GM19240 (cell line): ENCODE results near the gene MAST1.
"Not testable (repeated sequence)": the region's sequence is repeated elsewhere in the genome, so short reads cannot be mapped to it uniquely, and the experiment has no call there.

Experiments
- DNase-seq: peaks from one replicate; pipeline ENCODE4 v3.0.0; 2011; ENCODE audit warnings: low spot score; ENCODE audit not compliant: insufficient read length

MAST1 gene

DNA sequence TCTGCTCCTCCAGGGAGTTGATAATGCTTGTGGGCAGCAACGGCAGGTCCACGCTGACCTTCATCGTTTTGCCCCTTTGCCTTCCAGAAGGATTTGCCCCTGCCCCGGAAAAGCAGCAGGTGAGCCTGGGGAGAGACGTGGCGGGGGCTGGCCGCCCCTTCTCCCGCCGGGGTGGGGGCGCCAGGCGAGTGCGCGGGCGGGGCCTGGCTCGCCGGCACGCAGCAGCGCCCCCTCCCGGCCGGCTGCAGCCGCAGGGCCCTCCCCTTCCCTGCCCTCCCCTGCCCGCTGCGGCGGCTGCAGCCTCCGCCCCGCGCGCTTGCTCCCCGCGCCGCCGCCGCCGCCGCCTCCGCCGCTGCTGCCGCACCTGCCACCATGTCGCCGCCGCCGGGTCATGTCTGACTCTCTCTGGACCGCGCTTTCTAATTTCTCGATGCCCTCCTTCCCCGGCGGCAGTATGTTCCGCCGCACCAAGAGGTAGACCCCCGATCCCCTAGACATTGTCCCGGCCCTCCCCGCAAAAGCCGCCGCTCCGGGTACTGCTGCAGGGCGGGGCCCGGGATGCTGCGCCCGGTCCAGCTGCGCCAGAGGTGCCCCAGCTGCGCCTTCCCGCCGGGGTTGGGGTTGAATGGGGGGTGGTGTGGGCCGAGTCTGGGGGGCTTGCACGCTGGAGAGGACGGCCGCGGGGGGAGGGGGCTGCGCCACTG lies at the start of gene MAST1:
Gene MAST1 (plus strand): TSS at position 334 of the 704 bp plus-strand sequence. CDS start 58 bp downstream, at position 392.
- no peak for DNase-seq

DNA sequence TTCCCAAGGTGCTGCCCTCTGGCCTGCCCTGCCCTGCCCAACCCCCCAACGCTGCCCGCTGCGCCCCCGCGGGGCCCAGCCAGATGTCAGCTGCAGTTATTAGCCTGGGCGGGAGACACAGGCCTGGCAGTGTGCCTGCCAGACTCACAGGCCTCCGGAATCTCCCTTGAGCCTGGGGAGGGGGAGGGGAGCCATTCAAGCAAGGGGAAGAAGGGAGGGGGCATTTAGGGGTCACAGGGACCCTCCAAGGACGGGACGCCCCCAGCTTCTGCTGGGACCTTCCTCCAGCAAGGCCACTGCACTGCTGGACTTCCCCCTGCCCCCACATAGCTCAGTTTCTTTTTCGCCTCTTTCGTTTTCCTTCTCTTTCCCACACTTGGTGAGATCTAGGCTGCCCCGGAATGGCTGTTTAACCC lies 49.6 kb upstream of the MAST1 start:
- no peak for DNase-seq

DNA sequence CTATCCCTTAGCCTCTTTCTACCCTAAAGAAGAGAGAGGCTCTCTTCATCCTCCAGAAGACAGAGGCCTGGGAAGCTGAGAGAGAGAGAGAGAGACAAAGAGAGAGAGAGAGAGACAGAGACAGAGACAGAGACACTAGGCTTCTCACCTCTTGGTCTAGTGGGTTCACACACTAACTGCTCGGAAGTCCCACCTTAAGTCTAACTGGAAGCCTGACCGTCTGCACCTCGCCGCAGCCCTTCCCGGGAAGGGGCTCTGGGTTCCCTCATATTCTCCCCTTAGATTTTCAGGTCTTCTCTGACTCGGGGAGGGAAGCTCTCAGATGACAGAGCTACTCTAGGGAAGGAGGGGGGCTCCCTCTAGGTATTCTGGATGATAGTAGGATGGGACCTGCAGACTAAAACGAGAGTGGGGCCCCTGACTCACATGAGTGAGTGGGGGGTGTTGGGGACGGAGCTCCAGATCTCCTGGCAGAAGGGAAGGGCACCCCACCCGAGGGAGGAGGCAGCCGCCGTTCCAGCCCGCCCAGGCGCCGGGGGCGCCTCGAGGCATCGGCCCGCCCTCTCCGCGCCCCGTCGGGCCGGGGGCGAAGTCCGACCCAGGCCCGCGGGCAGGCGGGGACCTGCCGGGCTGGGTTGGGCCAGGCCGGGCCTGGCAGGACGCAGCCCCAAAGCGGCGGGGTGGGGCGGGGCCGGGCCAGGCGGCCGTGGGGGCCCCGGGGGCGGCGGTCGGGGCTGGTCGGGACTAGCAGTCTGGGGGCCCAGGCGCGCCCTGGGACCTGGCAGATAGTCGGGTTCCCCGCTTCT lies 49.0 kb upstream of the MAST1 start:
- DNase-seq: no peak

DNA sequence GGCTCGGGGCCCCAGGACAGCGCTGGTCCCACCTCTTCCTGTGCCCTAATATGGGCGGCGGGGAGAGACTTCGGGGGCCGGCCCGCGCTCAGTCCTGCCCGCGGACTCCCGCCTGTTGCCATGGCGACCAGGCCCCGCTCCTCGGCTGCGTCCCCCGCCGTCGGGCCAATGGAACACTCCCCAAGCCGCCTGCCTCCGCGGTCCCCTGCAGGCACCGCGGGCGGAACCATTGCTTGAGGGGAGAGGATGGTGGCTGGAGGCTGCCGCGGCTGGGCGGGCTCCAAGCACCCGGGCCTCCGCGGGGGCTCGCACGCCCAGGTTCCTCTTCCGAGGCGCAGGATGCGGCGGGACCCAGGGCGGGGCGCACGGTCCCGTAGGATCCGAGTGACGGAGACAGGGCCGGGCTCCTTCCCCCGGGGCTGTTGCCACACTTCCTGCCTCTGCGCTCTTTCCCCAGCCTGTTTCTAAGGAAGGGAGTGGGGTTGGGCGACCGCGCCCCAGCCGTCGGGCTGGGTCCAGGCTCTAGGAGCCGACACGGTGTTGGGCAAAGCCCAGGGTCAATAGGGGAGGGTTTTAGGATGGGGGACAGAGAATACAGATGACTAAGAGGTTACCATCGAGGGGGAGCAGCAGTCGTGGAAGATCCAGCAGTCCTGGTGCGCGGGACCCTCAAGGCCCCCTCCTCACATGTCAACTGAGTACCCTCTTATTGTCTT lies 48.3 kb upstream of the MAST1 start:
- no peak for DNase-seq

DNA sequence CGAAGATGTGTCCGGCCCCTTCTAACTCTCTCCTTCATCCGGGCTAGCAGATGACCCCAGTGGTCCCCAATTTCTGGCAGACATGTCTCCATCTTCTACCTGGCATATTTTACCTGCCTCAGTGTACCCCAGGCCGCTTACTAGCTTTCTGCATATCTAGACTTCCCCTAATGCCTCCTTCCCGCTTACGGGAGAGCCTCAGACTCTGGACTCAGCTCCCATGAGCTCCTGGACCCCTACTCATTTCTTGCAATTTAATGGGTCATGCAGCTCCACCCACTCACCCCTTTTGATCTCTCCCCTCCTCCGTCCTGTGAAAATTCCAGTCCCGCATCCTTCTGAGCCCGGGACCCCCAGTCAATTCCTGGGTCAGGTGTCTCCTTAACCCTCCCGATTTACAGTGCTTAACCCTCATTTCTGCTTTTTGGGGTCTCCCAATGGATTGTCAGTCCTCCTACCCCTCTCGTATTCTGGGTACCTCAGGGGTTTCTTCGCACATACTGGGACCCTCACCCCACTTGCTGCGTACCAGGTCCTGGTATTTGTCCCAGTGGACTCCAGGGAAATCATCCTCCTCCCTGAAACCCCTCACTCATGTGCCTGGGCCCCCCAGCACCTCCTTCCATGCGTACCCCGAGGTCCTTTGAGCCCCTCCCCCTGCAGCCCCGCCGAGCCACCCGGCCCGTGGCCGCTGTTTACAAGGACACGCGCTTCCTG lies 47.5 kb upstream of the MAST1 start:
- DNase-seq: no peak

DNA sequence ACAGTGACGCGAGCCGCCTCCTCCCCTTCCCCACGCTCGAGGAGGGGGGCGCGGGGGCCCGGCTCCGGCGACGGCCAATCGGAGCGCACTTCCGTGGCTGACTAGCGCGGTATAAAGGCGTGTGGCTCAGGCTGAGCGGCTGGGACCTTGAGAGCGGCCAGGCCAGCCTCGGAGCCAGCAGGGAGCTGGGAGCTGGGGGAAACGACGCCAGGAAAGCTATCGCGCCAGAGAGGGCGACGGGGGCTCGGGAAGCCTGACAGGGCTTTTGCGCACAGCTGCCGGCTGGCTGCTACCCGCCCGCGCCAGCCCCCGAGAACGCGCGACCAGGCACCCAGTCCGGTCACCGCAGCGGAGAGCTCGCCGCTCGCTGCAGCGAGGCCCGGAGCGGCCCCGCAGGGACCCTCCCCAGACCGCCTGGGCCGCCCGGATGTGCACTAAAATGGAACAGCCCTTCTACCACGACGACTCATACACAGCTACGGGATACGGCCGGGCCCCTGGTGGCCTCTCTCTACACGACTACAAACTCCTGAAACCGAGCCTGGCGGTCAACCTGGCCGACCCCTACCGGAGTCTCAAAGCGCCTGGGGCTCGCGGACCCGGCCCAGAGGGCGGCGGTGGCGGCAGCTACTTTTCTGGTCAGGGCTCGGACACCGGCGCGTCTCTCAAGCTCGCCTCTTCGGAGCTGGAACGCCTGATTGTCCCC lies 46.8 kb upstream of the MAST1 start, which contains the start of gene JUNB:
Gene JUNB (plus strand): TSS at position 142 of the 706 bp plus-strand sequence. CDS start 286 bp downstream, at position 428.
- no peak for DNase-seq

DNA sequence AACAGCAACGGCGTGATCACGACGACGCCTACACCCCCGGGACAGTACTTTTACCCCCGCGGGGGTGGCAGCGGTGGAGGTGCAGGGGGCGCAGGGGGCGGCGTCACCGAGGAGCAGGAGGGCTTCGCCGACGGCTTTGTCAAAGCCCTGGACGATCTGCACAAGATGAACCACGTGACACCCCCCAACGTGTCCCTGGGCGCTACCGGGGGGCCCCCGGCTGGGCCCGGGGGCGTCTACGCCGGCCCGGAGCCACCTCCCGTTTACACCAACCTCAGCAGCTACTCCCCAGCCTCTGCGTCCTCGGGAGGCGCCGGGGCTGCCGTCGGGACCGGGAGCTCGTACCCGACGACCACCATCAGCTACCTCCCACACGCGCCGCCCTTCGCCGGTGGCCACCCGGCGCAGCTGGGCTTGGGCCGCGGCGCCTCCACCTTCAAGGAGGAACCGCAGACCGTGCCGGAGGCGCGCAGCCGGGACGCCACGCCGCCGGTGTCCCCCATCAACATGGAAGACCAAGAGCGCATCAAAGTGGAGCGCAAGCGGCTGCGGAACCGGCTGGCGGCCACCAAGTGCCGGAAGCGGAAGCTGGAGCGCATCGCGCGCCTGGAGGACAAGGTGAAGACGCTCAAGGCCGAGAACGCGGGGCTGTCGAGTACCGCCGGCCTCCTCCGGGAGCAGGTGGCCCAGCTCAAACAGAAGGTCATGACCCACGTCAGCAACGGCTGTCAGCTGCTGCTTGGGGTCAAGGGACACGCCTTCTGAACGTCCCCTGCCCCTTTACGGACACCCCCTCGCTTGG lies 46.1 kb upstream of the MAST1 start:
- no peak for DNase-seq

DNA sequence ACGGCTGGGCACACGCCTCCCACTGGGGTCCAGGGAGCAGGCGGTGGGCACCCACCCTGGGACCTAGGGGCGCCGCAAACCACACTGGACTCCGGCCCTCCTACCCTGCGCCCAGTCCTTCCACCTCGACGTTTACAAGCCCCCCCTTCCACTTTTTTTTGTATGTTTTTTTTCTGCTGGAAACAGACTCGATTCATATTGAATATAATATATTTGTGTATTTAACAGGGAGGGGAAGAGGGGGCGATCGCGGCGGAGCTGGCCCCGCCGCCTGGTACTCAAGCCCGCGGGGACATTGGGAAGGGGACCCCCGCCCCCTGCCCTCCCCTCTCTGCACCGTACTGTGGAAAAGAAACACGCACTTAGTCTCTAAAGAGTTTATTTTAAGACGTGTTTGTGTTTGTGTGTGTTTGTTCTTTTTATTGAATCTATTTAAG lies 45.4 kb upstream of the MAST1 start:
- DNase-seq: no peak

DNA sequence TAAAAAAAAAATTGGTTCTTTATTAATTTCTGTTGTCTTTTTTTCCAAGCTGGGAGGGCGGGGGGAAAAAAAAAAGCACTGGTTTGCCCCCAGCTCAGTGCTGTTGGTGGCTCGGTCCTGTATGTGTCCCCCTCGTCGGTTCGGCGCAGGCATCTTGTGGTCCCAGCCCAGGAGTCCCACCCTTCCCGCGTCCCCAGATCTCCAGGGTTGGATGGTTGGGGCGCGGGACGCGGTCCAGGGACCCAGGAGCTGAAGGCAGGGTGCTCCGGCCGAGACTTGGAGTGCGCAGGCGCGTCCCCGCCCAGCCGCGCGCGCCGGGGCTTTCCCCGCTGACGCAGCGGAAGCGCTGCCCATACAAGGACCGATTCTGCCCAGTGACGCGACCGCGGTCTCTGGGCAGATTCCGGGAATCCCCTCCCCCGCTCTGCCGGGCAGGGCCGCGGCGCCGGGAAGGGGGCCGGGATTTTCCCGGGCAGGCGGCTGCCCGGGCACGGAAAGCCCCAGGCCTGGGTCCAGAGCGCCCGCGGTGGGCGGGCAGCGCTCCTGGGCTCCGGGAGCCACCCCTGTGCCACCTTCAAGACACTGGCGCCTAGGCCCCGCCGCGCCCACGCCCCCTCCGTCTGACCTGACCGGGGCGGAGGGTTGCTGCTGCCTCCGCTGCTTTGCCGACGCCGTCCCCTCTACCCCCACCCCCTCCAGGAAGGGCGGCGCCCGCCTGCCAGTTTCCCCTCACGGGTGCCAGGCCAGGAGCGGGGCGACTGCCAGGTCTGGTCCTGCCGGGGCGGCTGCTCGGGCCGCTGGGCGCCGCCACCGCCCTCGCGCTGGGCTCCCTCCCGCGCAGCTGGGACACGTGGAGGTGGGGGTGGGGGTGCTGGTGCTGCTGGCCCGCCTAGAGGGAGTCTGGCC lies 44.8 kb upstream of the MAST1 start:
- no peak for DNase-seq

DNA sequence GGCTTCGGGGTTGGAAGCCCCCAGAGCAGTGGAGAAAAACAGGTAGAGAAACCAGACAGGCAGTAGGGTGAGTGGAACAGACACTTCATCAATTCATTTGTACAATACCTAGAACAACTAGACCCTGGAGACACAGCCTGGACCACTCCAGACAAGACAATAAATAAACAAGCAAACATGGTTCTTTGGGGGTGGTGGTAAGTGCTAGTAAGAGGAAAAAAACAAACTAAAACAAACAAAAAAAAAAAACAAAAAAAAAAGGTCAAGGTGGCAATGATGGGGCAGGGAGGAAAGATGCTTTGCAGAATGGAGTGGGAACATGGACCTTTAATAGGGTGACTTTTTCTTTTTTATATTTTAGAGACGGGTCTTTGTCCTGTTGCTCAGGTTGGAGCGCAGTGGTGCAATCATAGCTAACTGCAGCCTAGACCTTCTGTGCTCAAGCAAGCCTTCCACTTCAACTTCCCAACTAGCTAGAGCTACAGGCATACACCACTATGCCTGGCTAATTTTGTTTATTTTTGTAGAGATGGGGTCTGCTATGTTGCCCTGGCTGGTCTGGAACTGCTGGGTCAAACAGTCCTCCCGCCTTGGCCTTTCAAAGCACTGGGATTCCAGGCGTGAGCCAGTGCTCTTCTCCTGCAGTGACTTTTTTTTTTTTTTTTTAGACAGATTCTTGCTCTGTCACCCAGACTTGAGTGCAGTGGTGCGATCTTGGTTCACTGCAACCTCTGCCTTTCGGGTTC lies 43.9 kb upstream of the MAST1 start:
- DNase-seq: no peak

DNA sequence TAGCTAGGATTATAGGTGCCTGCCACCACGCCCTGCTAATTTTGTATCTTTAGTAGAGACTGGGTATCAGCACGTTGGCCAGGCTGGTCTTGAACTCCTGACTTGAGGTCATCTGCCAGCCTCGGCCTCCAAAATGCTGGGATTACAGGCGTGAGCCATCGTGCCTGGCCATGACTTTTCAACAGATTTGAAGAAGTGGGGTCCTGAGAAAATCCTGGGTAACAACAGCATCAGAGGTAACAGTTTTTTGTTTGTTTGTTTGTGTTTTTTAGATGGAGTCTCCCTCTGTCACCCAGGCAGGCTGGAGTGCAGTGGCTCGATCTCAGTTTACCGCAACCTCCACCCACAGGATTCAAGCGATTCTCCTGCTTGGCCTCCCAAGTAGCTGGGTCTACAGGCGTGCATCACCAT lies 43.3 kb upstream of the MAST1 start:
- DNase-seq: no peak

DNA sequence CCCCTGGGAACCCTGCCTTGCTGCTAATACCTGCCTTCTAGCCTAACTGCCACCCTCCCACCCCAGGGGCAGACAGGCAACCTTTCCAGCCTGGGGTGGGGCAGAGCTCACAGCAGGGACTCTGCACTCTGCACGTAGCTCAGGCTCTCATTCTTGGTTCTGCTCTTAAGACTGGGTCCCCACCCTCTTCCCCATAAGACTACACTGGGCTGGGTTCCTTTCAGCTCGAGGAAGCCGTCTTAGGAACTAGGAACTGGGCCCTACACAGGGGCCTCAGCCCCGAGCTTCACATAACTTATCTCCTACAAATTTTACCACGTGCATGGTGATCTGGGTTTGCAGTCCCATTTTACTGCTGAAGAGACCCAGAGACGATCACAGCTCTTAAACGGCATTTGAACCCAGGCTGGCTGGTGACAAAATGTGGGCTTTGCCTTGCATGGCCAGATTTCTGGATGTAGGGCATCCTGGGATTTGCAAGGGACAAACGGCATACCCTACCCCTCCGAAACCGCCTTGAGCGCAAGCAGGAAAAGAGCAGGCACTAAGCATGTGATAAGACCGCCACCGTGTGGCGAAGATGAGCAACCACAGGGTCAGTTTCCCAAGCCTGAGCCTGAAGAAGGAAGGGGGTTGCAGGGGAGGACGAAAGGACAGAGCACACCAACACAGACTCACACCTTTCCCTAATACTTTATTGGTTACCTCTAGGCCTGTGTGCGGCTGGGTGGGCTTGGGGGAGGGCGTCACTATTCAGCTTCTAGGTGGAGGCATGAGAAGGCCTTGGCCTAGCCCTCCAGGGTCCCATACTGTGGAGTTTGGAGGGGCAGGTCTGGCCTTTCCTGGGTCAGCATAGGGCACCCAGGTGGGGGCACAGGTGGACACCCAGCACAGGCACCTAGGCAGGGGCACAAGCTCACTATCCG lies 41.9 kb upstream of the MAST1 start:
- no peak for DNase-seq

DNA sequence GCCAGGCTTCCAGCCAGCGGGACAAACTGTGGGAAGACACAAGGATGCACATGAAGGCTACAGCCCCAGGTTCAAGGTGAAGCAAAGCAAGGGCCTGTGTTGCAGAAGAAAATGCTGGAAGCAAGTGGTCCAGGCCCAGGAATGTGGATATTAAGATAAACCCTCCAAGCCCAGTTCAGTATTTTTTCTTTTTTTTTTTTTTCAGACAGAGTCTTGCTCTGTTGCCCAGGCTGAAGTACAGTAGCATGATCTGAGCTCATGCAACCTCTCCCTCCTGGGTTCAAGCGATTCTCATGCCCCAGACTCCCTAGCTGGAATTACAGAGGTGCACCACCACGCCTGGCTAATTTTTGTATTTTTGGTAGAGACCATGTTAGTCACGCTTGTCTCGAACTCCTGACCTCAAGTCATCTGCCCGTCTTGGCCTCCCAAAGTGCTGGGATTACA lies 41.2 kb upstream of the MAST1 start:
- DNase-seq: no peak

DNA sequence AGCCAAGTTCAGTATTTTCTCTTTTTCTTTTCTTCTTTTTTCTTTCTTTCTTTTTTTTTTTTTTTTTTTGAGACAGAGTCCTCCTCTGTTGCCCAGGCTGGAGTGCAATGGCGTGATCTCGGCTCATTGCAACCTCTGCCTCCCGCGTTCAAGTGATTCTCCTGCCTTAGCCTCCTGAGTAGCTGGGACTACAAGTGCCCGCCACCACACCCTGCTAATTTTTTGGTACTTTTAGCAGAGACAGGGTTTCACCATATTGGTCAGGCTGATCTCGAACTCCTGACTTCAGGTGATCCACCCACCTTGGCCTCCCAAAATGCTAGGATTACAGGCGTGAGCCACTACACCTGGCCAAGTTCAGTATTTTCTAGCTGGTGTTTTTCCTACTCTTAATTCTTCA lies 40.7 kb upstream of the MAST1 start:
- not testable (repeated sequence) for DNase-seq

DNA sequence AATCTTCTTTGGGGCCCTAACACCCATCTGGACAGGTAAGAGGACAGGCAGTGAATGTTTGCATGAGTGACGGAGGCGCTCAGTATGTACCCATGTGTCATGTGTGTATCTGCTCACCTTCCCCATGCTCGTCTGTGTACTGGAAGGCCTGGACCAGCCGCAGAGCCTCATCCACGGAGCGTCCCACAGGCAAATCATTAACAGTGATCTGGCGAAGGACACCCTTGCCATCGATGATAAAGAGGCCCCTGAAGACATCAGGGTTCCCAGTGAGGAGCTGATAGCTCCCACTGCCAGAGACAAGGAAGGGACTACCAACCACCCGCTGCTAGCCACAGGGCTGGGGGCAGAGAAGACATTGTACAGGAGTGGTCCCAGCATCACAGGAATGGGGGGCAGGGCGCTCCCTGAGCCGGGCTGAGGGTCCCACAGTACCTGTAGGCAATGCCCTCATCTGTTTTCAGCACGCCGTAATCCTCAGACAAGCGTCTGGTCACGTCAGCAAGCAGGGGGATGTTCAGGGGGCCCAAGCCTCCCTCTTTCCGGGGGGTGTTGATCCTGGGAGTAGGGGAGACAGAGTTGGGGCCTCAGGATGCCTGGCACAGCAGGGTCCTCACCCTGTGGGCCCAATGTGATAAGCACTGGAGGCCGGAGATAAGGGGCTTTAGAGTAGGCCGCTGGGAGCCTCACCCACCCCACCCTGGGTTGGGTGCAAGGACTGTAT lies 38.4 kb upstream of the MAST1 start:
- DNase-seq: no peak

DNA sequence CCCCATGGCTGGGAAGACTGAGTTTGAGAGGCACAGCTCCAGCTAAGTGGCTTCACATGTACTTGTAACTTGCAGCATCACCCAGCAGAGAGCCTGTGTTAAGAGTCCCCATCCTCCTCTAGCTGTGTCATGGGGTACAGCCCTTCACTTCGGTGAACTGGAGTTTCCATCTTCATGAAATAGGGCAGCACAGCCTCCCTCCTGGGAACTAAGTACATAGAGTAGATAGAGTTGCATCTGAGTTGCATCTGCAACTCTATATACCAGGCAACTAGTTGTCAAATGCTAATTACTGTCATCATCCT lies 37.9 kb upstream of the MAST1 start:
- no peak for DNase-seq
